HUDEP-2 (cell line): Measurements from ENCODE around the gene TMEM240.
"Not testable (repeated sequence)": the region's sequence is repeated elsewhere in the genome, so short reads cannot be mapped to it uniquely, and the experiment has no call there.

ENCODE experiments used
- DNase-seq, 76 experiments: peaks; one replicate each; lab custom pipeline; 2025; ENCODE audit not compliant: unreplicated experiment in 76 of 76; lab: John Stamatoyannopoulos, UW

The TMEM240 gene

GRCh38 chr1:1527092-1527816 lies 13.2 kb downstream of the TMEM240 start:
- DNase-seq, result no peak

GRCh38 chr1:1526476-1526875 lies 13.9 kb downstream of the TMEM240 start:
- DNase-seq, result not testable (repeated sequence)

- not testable (repeated sequence) for DNase-seq
Observed at GRCh38 chr1:1524750-1525383, 15.6 kb downstream of the TMEM240 start.

GRCh38 chr1:1523651-1524050 lies 16.8 kb downstream of the TMEM240 start:
- DNase-seq, result not testable (repeated sequence)

GRCh38 chr1:1523226-1523625 lies 17.2 kb downstream of the TMEM240 start:
- not testable (repeated sequence) for DNase-seq

GRCh38 chr1:1522536-1522935 lies 17.9 kb downstream of the TMEM240 start:
- not testable (repeated sequence) for DNase-seq

- no peak for DNase-seq
Observed at GRCh38 chr1:1521331-1521730, 19.1 kb downstream of the TMEM240 start.

GRCh38 chr1:1519805-1520505 lies 20.5 kb downstream of the TMEM240 start:
- DNase-seq, result not testable (repeated sequence)

GRCh38 chr1:1518621-1519007 lies 21.8 kb downstream of the TMEM240 start:
- DNase-seq, result not testable (repeated sequence)

GRCh38 chr1:1517973-1518620 lies 22.3 kb downstream of the TMEM240 start:
- DNase-seq, result no peak

- not testable (repeated sequence) for DNase-seq
Observed at GRCh38 chr1:1516923-1517322, 23.5 kb downstream of the TMEM240 start.

GRCh38 chr1:1514376-1514775 lies 26.0 kb downstream of the TMEM240 start:
- DNase-seq, result not testable (repeated sequence)

- DNase-seq, result not testable (repeated sequence)
Observed at GRCh38 chr1:1513675-1514074, 26.7 kb downstream of the TMEM240 start.

- DNase-seq, result peak in 3 of 76 experiments; percentile 10 to 17 (median 15)
Observed at GRCh38 chr1:1512425-1512824, 28.0 kb downstream of the TMEM240 start.

GRCh38 chr1:1511533-1512285 lies 28.7 kb downstream of the TMEM240 start, which contains the start of gene ATAD3A:
Gene ATAD3A, plus strand, starts transcription at chr1:1512162. Its CDS starts 107 bp downstream, at chr1:1512269.
- peak in 75 of 76 experiments; percentile 14 to 97 (median 93) for DNase-seq

- peak in 44 of 76 experiments; percentile 4 to 56 (median 22) for DNase-seq
Observed at GRCh38 chr1:1510912-1511532, 29.4 kb downstream of the TMEM240 start.

GRCh38 chr1:1509465-1509850 lies 31.0 kb downstream of the TMEM240 start:
- not testable (repeated sequence) for DNase-seq

- not testable (repeated sequence) for DNase-seq
Observed at GRCh38 chr1:1508775-1509464, 31.5 kb downstream of the TMEM240 start.

- DNase-seq, result no peak
Observed at GRCh38 chr1:1507305-1507704, 33.1 kb downstream of the TMEM240 start.
